ENCODE data around the gene HELLS.

DNA sequence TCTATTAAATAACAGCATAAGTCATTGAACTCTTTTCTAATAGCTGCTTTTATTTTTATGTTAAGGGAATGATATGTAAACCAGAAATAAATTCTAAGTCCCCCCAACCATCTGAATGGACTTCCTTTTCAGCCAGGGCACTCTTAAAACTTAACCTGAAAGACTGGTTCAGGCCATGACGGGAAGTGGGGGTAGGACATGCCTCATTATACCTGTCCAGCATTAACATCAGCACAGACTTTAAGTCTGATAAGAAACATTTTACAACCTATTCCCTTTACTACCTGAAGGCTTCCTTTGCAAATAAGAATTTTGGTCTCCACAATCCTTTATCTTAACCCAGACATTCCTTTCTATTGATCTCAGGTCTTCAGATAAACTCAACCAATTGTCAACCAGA lies 81.9 kb downstream of the HELLS start:
- TF ChIP-seq EP300 (IDR thresholded peaks at IDR 0.05; ENCODE audit: borderline replicate concordance) (no peak), REST (IDR thresholded peaks at IDR 0.05; ENCODE audit: low read depth) (no peak), MAX (IDR thresholded peaks at IDR 0.05) (no peak), YY1 (IDR thresholded peaks at IDR 0.05; ENCODE audit: low read depth) (no peak), NFIC (IDR thresholded peaks at IDR 0.05) (no peak)

Measured in Ishikawa (cell line).